ENCODE data around the gene ASPG.

Gene ASPG

DNA sequence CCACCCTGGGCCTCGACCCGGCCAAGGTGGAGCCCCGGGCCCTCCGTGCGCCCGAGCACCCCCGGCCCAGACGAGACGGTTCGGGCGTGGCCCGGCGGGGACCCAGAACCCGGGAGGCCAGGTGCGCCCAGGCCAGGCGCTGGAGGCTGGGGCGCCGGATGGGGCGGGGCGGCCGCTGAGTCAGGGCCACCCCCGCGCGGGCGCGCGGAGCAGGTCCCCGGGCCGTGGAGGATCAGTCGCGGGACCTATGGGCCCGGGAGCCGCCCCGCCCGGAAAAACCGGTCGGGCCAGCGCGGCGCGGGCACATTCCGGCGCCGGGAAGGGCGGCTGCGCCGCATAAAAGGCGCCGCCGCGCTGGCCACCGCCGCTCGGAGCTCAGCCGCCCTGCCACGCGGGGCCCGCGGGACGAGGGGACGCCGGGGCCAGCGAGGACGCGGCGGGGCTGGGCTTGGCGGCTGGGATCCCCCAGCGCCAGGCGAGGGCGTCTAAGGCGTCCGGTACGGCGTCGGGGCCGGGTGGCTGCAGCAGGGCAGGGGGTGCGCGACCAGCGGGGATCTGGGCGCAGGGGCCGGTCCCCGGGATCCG, 31.3 kb downstream of the ASPG start:
- DNase-seq (ENCODE audit: low spot score), result no peak

DNA sequence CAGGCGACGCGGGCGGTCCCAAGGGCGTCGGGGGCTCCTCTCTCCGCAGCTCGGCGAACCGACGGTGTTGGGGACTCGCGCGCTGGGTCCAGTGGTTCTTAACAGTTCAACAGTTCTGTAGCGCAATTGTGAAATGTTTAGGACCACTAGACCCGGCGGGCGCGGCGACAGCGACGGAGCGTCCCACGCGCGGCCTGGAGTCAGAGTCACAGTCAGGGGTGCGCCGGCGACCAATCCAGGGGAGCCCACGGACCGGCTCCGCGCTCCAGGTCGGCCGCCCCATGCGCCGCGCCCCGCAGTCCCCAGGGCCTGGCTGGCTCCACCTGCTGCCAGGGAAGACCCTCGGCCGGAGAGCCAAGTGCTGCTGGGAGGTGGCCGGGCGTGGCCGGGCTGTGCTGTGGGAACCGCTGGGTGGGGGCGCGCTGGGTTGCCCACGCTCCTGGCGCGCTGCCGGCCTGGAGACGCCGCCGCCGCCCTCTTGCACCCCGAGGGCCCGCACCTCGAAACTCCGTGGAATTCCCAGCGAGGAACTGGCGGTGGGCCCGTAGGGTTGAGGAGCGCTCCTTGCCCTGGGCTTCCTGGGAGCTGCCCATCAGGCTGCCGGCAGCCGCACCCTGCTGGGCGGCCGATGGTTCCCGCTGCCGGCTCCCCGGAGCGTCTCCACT, 32.0 kb downstream of the ASPG start:
- DNase-seq (ENCODE audit: low spot score), result no peak

DNA sequence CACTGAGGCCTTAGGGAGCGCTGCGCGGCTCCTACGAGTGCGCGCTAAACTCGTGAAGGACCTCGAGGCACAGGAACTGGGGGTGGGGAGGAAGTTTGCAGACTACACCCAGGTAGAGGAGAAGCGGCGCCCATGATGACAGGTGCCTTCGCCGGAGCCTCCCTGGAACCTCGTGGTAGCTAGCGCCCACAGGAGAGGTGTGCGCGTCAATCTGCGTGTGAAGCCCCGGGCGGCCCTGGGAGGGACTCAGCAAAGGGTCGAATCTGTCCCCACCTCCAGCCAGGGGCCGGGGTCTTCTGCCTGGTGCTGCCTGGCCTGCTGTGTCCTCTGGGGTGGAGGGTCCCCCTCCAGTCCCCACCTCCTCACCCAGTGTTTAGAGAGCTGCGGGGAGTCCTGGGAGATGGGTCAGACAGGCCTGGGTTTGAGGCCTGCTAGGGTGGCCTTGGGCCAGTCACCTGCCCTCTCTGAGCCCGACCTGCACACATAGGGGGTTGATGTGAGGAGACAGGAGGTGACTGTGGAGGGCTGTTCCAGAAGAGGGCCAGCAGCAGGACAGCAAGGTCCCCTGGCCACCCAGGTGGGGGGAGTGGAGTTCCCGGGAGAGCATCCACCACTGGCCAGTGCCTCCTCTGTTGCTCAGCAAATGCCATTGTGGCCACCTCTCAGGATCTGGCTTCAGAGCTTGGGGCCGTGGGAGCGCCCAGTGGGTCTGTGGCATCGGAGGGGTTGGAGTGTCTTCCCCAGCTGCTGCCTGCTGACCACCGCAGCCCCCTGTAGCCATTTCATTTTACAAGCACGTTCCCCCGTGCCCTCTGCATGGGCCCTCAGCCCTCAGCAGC, 32.7 kb downstream of the ASPG start:
- no peak for DNase-seq (ENCODE audit: low spot score)

DNA sequence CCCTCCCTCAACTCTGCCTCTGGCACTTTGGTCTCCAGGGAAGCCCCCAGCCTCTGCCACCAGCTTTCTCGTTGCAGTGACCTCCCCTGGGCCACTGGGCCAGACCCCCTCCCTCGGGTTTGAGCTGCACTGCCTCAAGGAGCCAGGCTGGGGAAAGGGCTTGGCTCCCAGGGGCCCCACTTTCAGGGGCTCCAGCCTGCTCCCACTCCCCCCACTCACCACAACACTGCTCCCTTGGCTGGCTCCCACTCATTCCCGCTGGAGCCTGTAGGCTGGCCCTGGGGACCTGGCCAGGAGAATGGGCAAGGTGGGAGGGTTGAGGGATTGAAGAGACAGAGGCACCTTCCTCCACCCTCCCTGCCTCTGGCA, 33.6 kb downstream of the ASPG start:
- DNase-seq (ENCODE audit: low spot score), result no peak

DNA sequence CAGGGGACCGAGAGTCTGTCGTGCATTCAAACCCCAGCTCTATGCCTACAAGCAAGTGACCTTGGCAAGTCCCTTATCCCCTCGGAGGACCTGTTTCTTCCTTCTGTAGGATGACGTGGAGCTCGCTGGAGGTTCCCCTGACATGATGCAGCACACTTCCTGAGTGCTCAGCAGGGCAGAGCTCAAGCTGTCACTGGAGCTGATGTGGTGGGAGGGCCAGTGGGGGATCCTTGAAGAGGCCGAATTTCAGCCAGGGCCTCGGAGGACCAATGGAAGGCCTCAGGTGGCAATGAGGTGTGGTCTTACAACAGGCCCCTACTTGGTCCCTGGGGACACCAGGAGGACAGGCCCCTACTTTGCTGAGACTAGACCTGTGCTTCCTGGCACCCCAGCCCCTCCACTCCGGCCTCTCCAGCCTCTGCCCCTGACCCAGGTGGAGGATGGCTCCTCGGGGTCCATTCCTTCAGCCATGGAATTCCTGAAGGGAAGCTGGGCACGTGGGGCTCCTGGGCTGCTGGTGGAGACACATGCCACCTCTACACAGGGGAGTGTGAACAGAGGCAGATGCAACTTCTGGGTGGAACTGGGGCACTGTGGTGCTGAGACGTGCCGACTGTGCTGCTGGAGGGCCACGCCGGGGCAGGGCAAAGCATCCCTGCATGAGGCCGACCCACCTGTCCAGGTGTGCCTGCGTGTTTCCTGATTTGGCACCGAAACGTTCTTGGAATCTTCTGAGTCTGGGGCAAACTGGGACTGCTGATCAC, 34.2 kb downstream of the ASPG start:
- DNase-seq (ENCODE audit: low spot score), result no peak

DNA sequence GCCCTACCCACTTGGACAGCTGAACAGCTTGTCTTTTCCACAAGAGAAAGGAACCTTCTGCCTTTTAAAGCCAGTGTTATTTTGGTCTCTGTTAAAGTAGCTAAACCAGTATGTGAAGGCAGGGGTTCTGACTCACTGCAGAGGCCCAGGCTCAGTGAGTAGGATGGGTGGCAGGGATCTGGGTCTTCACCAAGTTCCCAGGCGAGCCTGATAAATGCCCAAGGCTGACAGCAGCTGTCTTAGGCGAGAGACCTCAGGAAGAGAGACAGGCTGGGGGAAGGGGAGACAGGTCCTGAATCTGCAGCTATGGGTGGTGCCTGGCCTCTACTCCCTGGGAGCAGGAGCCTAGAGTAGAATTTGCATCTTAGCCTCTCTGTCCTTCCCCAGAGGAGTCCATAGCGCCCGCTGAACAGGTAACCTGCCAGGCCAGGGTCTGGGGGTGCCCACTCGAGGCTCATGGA, 34.8 kb downstream of the ASPG start:
- no peak for DNase-seq (ENCODE audit: low spot score)

DNA sequence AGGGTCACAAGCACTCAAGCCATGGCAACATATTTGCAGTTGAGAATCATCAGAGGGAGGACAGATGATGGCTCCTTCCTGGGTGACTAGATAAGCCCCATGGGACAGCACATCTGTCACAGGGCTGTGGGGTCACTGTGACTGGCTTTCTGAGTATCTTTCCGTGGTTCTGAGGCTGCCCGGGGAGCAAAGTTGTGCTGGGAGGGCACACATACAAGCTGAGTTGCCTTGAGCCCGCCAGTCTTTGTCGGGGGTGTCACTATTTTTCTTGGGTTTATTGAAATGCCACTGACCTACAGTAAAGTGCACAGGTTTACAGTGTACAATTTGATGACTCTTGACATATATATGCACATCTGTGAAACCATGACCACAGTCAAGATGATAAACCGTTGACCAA, 35.6 kb downstream of the ASPG start:
- DNase-seq (ENCODE audit: low spot score), result no peak

DNA sequence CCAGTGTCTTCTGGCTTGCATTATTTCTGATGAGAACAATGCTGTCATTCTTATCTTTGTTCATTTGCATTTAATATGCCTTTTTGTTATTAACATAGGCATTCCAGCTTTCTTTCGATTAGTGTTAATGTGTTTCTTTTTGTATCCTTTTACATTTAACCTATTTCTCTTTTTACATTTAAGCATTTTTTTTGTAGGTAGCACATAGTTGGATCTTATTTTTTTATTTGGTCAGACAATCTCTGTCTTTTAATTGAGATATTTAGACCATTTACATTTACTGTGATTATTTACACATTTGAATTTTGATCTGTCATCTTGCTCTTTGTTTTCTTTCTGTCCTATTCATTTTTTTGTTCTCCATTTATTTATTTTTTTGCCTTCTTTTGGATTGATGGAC, 38.4 kb downstream of the ASPG start:
- no peak for DNase-seq (ENCODE audit: low spot score)

DNA sequence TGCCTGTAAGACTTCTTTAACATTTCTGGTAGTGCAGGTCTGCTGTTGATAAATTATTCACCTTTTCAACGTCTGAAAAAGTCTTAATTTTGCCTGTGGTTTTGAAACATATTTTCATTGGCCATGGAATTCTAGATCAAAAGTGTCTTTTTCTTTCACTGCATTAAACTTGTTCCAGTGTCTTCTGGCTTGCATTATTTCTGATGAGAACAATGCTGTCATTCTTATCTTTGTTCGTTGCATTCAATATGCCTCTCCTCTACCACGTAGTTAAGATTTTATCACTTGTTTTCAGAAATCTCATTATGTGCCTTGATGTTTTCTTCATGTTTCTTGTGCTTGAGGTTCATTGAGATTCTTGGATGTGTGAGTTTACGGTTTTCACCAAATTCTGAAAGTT, 39.5 kb downstream of the ASPG start:
- no peak for DNase-seq (ENCODE audit: low spot score)

DNA sequence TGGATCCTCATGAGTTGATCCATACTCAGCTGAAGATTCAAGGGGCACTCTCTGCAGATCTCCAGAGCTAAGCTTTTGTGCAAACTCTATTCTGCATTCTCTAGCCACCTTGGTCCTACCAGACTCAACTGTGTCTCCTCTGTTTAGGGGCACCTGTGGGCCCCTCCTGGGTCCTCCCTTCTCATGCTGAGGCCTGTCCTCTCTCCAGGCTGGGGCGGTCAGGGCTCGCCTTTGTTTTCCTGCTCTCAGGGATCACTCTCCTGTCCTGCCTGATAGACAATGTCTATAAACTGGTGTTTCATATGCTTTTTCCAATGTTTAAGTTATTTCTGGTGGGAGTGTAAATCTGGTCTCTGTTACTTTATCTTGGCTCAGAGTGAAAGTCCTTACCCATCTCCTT, 41.3 kb downstream of the ASPG start:
- no peak for DNase-seq (ENCODE audit: low spot score)

DNA sequence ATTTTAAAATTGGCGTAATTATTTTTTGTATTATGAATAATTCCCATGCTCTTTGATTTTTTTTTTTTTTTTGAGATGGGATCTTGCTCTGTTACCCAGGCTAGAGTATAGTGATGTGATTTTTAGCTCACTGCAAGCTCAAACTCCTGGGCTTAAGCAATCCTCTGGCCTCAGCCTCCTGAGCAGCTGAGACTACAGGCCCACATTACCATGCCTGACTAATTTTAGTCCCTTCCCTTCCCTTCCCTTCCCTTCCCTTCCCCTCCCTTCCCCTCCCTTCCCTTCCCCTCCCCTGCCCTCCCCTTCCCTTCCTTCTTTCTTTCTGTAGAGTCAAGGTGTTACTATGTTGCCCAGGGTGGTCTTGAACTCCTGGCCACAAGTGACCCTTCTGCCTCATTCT, 43.5 kb downstream of the ASPG start:
- no peak for DNase-seq (ENCODE audit: low spot score)

DNA sequence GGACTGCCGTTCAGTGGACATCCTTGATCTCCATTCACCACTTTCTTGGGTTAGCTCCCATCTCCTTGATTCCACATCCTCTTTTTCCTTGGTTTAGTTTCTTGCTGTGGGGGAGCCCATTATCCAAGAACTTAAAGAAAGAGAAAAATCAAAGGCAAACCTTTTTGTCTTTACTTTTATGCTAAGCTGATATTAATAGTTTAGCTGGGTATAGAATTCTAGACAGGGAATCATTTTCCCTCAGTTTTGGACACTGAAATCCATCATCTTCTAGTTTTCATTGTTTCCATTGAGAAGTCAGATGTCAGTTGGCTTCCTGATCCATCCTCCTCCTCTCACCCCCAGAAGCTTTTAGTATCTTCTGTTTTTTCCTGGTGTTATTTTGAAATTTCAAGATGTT, 44.1 kb downstream of the ASPG start:
- no peak for DNase-seq (ENCODE audit: low spot score)

DNA sequence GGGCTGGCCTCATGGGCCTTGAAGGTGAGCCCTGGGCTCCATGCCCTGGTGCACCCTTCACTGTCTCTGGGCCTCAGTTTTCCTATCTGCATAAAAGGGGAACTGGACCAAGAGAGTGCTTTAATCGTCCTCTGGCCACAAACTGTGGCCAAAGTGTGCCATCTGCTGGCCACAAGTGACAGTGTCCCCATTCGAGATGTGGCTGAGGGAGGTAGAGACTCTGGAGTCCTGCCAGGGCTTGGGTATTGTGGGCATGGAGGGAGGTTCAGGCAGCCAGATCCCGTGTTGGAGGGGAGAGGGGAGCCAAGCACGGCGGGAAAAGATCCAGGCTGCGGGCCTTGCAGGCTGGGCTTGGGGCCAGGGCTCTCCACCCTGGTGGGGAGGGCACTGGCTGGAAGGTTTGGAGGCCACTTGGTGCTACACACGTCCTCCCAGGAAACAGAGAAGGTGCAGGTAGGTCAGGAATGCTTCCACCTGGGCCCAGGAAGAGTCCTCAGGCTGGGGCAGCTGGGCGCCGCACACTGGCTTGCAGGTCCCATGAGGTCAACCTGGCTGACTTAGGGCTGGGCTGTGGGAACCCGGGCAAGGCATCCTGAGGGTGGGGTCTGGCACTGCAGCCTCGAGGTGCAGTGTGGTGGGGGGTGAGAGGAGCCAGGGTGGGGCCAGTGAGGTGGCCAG, 45.6 kb downstream of the ASPG start:
- DNase-seq (ENCODE audit: low spot score), result peak; percentile 59

DNA sequence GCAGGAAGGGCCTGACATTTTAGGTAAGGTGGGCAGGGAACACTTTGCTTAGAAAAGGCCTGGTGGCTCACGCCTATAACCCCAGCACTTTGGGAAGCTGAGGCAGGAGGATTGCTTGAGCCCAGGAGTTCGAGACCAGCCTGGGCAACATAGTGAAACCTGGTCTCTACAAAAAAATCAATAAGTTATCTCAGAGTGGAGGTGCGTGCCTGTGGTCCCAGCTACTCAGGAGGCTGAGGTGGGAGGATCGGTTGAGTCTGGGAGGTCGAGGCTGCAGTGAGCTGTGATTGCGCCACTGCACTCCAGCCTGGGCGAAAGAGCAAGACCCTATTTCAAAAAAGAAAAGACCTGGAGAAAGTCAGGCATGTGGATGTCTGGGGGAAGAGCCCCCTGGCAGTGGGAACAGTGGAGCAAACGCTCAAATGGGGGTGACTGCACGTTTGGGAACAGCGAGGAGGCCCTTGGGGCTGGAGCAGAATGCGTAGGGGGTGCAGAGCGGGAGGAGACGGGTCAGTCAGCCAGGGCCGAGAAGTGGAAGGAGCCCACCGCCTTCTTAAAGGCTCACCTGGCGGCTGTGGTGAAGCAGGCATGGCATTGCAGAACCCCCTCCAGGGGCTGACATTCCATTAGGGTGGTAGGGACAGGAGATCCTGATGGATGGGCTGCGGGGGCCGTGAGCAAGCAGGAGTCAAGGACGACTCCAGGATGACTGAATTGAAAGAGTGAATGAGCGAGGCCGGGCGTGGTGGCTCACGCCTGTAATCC, 46.6 kb downstream of the ASPG start:
- DNase-seq (ENCODE audit: low spot score), result no peak

DNA sequence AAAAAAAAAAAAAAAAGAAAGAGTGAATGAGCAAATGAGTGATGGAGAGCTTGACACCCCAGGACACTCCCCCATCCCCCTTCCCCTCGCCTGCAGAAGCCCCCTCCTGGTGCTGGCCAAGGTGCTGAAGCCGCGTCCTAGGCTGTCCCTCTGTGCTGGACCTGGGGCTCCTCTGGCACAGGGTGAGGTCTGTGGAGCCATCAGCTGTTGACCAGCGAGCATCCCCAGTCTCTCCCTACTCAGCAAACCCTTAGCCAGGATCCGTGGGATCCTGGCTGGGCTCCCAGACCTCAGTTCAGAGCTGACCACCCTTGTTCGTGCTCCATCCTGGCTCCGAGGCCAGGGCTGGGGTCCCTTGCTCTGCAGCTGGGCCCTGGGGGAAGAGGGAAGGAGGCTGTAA, 47.5 kb downstream of the ASPG start:
- DNase-seq (ENCODE audit: low spot score), result no peak

DNA sequence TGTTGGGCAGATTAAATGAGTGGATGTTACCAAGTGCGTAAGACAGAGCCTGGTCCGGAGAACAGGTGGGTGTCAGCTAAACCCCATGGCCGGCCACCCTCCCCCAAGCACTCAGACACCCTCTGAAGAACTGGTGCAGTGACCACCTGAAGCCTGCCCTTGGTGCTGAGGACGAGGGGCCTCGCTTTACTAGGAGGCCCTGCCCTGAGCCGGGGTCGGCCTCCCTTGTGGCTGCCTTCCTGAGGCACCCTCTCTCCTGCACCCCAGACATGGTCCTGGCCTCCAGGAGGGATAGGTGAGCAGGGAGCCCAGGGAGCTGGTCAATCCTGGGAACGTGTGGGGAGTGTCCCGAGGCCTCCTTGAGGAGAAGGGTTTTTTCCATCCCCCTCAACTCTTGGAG, 48.0 kb downstream of the ASPG start:
- no peak for DNase-seq (ENCODE audit: low spot score)

DNA sequence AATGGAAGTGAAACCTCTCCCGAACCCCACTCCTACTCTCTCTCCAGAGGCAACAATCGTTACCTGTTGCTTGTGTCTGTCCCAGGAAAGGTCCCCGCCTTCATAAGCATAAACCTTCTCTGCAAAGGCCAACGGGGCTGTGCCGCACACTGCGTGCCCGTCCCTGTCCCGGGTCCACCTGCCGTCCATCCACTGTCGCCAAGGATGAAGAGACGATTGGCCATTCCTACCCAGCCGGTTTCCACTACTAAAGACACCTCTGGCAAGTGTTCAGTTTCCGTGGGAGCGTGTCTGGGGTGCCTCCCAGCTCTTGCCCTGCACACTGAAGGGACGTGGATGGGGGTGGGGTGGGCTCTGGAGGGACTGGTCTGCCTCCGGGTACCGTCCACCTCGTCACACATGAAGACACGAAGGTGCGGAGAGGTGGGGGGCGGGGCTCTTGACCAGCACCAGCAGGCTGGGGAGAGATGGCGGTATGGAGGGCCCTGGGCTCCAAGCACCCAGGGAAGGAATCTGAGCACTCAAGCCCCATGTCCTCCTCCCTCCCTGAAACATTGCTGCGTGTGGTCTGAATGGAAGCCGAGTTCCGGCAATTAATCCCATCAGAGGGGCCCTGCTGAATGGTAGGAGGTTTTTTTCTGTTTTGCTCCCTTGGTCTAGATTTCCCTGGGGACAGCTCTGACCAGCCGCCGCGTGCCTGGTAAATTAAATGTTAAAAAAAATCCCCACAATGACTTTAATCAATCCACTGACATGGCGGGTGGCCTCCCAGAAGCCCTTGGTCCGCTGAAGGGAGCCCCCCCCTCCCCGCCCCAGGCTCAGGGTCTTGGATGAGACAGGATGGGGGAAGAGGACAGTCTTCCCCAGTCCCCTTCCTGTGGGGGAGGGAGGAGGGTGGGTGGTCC, 48.8 kb downstream of the ASPG start:
- no peak for DNase-seq (ENCODE audit: low spot score)

DNA sequence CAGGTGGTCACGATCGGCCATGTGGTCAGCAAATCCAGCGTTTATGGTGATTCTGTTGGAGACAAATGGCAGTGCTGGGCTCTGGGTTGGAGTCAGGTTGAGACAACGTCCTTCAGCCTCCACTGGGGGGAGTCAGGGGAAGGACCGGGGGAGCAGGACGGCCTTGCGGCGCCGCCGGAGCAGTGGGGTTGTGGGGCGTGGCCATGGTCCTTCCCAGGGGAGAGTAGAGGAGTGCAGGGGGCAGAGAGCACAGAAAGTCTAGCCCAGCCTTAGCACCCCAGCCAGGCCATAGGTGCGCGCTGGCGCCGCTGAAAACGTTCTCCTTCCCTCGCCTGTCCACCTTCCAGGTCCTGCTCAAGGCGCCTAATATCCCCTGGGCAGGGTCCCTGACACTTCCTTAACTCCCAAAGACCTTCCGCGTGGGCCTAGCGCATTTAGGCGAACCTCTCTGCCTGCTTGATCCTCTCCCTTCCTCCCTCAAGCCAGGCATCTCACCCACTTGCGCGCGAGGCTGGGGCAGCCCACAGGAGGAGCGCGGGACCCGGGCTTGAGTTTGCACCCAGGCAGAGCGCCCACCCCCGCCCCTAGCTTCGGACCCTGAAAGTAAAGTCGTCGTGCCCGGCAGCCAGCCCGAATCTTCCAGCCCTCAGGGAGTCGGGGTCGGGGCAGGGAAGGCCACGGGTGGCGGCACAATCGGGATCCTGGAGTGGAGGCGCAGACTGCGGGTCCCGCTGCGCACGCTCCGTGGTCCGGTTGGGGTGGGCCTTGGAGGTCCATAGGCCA, 49.8 kb downstream of the ASPG start:
- DNase-seq (ENCODE audit: low spot score), result no peak

DNA sequence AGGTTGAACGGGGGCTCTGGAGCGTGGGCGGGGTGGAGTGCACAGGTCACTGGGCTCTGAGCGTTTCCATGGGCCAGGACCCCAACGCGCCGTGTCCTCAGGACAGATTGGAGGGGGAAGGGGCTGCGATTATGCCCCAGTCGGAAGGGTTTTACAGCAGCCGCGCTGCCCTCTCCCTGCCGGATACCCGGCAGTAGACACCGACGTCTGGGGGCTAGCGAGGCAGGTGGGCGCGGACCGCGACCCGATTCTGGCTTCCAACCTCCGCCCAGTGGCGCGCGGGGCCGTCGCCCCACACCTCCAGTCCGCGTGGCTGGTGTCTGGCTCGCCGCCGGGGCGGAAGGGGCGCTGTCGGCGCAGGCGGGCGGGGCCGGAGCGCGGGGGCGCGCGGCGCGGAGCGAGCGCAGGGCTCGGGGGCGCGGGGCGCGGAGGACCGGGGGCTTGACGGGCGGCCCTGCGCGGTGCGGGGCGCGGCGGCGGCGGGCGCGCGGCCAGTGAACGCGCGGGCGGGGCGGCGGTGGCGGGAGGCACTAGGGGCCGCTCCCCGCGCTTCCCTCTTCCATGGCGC, 50.5 kb downstream of the ASPG start:
- DNase-seq (ENCODE audit: low spot score), result no peak

All from hepatic stellate cell (primary cell).